Endodermal cell (in vitro differentiated cells): ENCODE data around the gene CSNK2A2. TPM values are rescaled to one million over a fixed set of nuclear protein-coding genes. Genes with fewer than 3 reads are reported as not detected.
A peak's percentile ranks its signal among the peaks of the same experiment; 100 is the strongest.

Experiments used
- DNase-seq: peaks from one replicate; pipeline ENCODE4 v3.0.0-alpha.2; 2017
- H3K27ac ChIP-seq: 2 replicates; pipeline ENCODE4 v1.5.1; 2013; ENCODE audit warnings: mild to moderate bottlenecking, low read depth, low read length, moderate library complexity
- H3K27me3 ChIP-seq: 2 replicates; pipeline ENCODE4 v1.6.1; 2013; ENCODE audit warnings: mild to moderate bottlenecking, low read length, moderate library complexity; ENCODE audit not compliant: insufficient read depth, control insufficient read depth, poor library complexity, severe bottlenecking
- H3K36me3 ChIP-seq: 2 replicates; pipeline ENCODE4 v1.7.0; 2013; ENCODE audit warnings: mild to moderate bottlenecking, low read length, moderate library complexity; ENCODE audit not compliant: control insufficient read depth, insufficient read depth
- H3K4me1 ChIP-seq: one replicate; pipeline ENCODE4 v1.7.0; 2013; ENCODE audit warnings: low read length; ENCODE audit not compliant: control insufficient read depth, insufficient read depth
- H3K4me3 ChIP-seq: 2 replicates; pipeline ENCODE4 v1.5.1; 2013; ENCODE audit warnings: mild to moderate bottlenecking, low read length, moderate library complexity
- H3K9ac ChIP-seq: 2 replicates; pipeline ENCODE4 v1.6.1; 2013; ENCODE audit warnings: mild to moderate bottlenecking, low read length, moderate library complexity; ENCODE audit not compliant: poor library complexity, severe bottlenecking; ENCODE audit errors: extremely low read depth
- H3K9me3 ChIP-seq: 2 replicates; pipeline ENCODE4 v1.6.1; 2013; ENCODE audit warnings: mild to moderate bottlenecking, low read length, moderate library complexity; ENCODE audit not compliant: control insufficient read depth
- H3K27ac Mint-ChIP-seq: 2 replicates; pipeline ENCODE4 v1.8.0; 2020; ENCODE audit warnings: mixed read lengths
- H3K27me3 Mint-ChIP-seq: 2 replicates; pipeline ENCODE4 v1.8.0; 2021; ENCODE audit warnings: mild to moderate bottlenecking, mixed read lengths; ENCODE audit not compliant: insufficient read depth
- H3K36me3 Mint-ChIP-seq: 2 replicates; pipeline ENCODE4 v1.8.0; 2020; ENCODE audit warnings: low read depth, mixed read lengths
- H3K4me1 Mint-ChIP-seq: 2 replicates; pipeline ENCODE4 v1.8.0; 2020; ENCODE audit warnings: mixed read lengths
- H3K4me3 Mint-ChIP-seq: 2 replicates; pipeline ENCODE4 v1.8.0; 2020; ENCODE audit warnings: mild to moderate bottlenecking, moderate library complexity, mixed read lengths
- H3K9me3 Mint-ChIP-seq: 2 replicates; pipeline ENCODE4 v1.8.0; 2020; ENCODE audit warnings: mild to moderate bottlenecking, mixed read lengths
- CTCF ChIP-seq: fragments of 200-600 bp; sonication (generic); conservative IDR thresholded peaks from 2 replicates; pipeline ENCODE4 v1.5.0; 2021; ENCODE audit warnings: antibody characterized with exemption, mild to moderate bottlenecking
- WGBS, 2 experiments: methylation state at CpG; one replicate each; pipeline versions ENCODE4 v1.1.5 to v1.1.7; 2013; ENCODE audit warnings: missing lambda C conversion rate in 2 of 2, mixed read lengths in 1 of 2; ENCODE audit not compliant: insufficient coverage in 1 of 2, insufficient read length in 1 of 2; 5-methylcytosine and 5-hydroxymethylcytosine counted together
- total RNA-seq, 2 donors: library from RNA; stranded (reverse); fragmentation: NEBNext Ultra II Directional in 1 of 2; extraction: Animal tissue kit (Norgen Biotek cat#: 25700) in 1 of 2; gene quantifications; 2 replicates in 1 of 2; 3 replicates in 1 of 2; pipeline ENCODE4 v1.2.1, GENCODE V29; 2021

The CSNK2A2 gene
- total RNA-seq, 2 donors from 2014 or later, result 114 to 121 TPM

- no peak for TF ChIP-seq CTCF
- H3K9ac ChIP-seq, result no peak overlapping the region
- no peak overlapping the region for H3K27ac Mint-ChIP-seq
- peaks cover 47% of the 10 kb centered on the region for H3K4me1 Mint-ChIP-seq
- H3K4me3 ChIP-seq, result no peak overlapping the region
- peaks cover 14% of the 10 kb centered on the region for H3K4me1 ChIP-seq
- H3K36me3 ChIP-seq, result peaks cover 4% of the 10 kb centered on the region
- no peaks in the 10 kb centered on the region for H3K9me3 ChIP-seq
- no peaks in the 10 kb centered on the region for H3K27me3 Mint-ChIP-seq
- peaks cover 2% of the 10 kb centered on the region for H3K9me3 Mint-ChIP-seq
- WGBS, 2 experiments, result 98 to 100% methylated on average over 1 of the region's 1 CpG
- H3K27me3 ChIP-seq, result no peaks in the 10 kb centered on the region
- H3K27ac ChIP-seq, result no peak overlapping the region
- DNase-seq, result no peak
- no peak overlapping the region for H3K4me3 Mint-ChIP-seq
- H3K36me3 Mint-ChIP-seq, result no peaks in the 10 kb centered on the region
Measured at GRCh38 chr16:58124601-58124915, 73.3 kb downstream of the CSNK2A2 start.

- no peaks in the 10 kb centered on the region for H3K9me3 ChIP-seq
- peaks cover 47% of the 10 kb centered on the region for H3K4me1 Mint-ChIP-seq
- no peak overlapping the region for H3K27ac ChIP-seq
- no peak for TF ChIP-seq CTCF
- no peaks in the 10 kb centered on the region for H3K27me3 ChIP-seq
- H3K9me3 Mint-ChIP-seq, result no peaks in the 10 kb centered on the region
- H3K36me3 Mint-ChIP-seq, result no peaks in the 10 kb centered on the region
- no peaks in the 10 kb centered on the region for H3K27me3 Mint-ChIP-seq
- no peak overlapping the region for H3K9ac ChIP-seq
- no peak overlapping the region for H3K4me3 Mint-ChIP-seq
- H3K27ac Mint-ChIP-seq, result no peak overlapping the region
- H3K4me1 ChIP-seq, result peaks cover 14% of the 10 kb centered on the region
- peaks cover 4% of the 10 kb centered on the region for H3K36me3 ChIP-seq
- no peak for DNase-seq
- H3K4me3 ChIP-seq, result no peak overlapping the region
- 88 to 100% methylated on average over 3 to 8 of the region's 8 CpGs for WGBS, 2 experiments
Measured at GRCh38 chr16:58123896-58124600, 73.9 kb downstream of the CSNK2A2 start.

GRCh38 chr16:58121132-58121531 is 76.8 kb downstream of the CSNK2A2 start:
- Histone ChIP-seq H3K9ac (no peak overlapping the region), H3K36me3 (peaks cover 11% of the 10 kb centered on the region), H3K9me3 (no peaks in the 10 kb centered on the region), H3K4me3 (no peak overlapping the region), H3K4me1 (peaks cover 6% of the 10 kb centered on the region), H3K27me3 (no peaks in the 10 kb centered on the region), H3K27ac (peak overlapping the region; percentile 88)
- peaks cover 8% of the 10 kb centered on the region for H3K36me3 Mint-ChIP-seq
- DNase-seq, result no peak
- no peaks in the 10 kb centered on the region for H3K27me3 Mint-ChIP-seq
- no peak for TF ChIP-seq CTCF
- H3K4me1 Mint-ChIP-seq, result peaks cover 24% of the 10 kb centered on the region
- 91 to 92% methylated on average over 4 to 6 of the region's 6 CpGs for WGBS, 2 experiments
- no peaks in the 10 kb centered on the region for H3K9me3 Mint-ChIP-seq
- H3K4me3 Mint-ChIP-seq, result no peak overlapping the region
- H3K27ac Mint-ChIP-seq, result no peak overlapping the region
